D721Med (cell line): ENCODE data around the gene TDRD15.
"Not testable (repeated sequence)": the region's sequence is repeated elsewhere in the genome, so short reads cannot be mapped to it uniquely, and the experiment has no call there.

Experiments used
- DNase-seq: peaks from one replicate; pipeline ENCODE4 v3.0.0; 2011; ENCODE audit warnings: low spot score; ENCODE audit not compliant: insufficient read length
- FAIRE-seq: peaks from 2 replicates; lab custom pipeline; 2011; peaks lifted over from hg19 to GRCh38; lab: Jason Lieb, UNC
- TF ChIP-seq, protein P1 (sequence below): IDR thresholded peaks from 2 replicates; pipeline ENCODE4 v1.5.1; 2012; ENCODE audit warnings: mild to moderate bottlenecking, control low read depth; ENCODE audit not compliant: insufficient read depth; ENCODE audit errors: missing control alignments

The TDRD15 gene

DNA sequence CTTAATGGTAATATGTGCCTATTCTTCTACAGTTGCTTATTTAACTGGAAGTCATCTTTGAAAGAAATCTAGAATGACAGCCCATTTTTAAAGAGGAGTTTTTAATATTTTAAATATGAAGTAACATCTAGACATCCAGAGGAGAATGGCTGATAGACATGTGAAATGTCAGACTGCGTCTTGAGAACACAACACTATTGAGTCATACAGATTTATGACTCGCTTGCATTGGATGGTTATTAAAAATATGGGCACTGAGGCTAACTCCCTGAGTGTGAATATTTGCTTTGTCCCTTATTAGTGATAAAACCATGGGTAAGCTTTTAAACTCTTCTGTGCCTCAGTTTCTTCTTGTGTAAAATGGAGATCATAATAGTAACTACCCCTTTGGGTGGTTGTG is 22.9 kb downstream of the TDRD15 start:
- no peak for DNase-seq
- TF ChIP-seq, protein P1, sequence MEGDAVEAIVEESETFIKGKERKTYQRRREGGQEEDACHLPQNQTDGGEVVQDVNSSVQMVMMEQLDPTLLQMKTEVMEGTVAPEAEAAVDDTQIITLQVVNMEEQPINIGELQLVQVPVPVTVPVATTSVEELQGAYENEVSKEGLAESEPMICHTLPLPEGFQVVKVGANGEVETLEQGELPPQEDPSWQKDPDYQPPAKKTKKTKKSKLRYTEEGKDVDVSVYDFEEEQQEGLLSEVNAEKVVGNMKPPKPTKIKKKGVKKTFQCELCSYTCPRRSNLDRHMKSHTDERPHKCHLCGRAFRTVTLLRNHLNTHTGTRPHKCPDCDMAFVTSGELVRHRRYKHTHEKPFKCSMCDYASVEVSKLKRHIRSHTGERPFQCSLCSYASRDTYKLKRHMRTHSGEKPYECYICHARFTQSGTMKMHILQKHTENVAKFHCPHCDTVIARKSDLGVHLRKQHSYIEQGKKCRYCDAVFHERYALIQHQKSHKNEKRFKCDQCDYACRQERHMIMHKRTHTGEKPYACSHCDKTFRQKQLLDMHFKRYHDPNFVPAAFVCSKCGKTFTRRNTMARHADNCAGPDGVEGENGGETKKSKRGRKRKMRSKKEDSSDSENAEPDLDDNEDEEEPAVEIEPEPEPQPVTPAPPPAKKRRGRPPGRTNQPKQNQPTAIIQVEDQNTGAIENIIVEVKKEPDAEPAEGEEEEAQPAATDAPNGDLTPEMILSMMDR: no peak

DNA sequence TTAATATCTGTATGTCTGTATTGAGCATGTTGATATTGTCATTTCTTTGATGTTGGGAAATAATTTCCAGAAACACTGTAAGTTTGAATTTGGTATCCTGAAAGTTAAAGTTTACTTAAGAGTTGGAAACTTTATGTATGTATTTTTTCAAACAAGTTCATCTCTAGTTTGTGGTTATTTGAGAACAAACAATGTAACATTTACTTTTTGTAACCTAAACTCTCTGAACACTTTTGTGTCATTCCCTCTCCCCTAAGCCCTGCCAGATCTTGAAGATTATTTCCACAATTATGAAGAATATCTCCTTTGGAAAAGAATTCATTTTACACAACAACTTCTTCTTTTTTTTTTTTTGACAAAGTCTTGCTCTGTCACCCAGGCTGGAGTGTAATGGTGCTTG is 24.9 kb downstream of the TDRD15 start:
- no peak for DNase-seq
- TF ChIP-seq, protein P1: no peak
- FAIRE-seq: no peak

More for the DNA sequence above, 22.9 kb downstream of the TDRD15 start:
- no peak for FAIRE-seq

DNA sequence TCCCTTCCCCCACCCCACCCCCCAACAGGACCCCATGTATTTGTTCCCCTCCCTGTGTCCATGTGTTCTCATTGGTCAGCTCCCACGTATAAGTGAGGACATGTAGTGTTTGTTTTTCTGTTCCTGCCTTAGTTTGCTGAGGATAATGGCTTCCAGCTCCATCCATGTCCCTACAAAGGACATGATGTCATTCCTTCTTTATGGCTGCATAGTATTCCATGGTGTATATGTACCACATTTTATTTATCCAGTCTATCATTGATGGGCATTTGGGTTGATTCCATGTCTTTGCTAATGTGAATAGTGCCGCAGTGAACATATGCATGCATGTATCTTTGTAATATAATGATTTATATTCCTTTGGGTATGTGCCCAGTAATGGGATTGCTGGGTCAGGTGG is 27.5 kb downstream of the TDRD15 start:
- not testable (repeated sequence) for DNase-seq, FAIRE-seq

DNA sequence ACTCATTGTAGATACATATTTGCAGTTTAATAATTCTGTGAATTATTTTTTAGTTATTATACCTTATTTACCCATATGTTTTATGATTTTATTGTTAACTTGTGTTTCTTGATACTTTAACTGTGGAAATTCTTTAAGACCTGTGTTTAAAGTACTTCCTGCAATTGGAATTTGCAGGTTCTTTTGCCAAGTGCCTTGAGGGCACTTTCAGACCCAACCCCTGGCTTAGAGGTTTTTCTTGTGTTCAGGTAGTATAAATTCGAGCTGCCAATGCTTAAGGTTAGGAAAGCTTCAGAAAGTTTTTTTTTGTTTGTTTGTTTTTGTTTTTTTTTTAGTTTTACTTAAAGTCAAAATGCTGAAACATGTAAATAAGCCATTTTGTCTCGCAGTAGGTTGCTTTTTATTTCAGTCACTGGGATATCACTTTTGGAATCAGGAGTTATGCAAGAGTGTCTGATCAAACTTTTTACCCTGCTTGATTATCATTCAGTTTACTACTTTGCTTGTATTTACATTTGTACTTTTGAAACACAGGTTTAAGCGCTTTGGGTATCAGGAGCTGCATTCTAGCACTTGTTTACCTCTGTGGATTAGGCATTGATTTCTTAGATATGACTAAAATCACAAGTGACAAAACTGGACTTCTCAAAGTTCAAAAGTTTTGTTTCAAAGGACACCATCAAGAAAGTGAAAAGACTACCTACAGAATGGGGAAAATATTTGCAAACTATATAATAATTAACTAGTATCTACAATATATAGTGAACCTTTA is 31.8 kb downstream of the TDRD15 start:
- DNase-seq (no peak), FAIRE-seq (no peak)
- TF ChIP-seq, protein P1: no peak

DNA sequence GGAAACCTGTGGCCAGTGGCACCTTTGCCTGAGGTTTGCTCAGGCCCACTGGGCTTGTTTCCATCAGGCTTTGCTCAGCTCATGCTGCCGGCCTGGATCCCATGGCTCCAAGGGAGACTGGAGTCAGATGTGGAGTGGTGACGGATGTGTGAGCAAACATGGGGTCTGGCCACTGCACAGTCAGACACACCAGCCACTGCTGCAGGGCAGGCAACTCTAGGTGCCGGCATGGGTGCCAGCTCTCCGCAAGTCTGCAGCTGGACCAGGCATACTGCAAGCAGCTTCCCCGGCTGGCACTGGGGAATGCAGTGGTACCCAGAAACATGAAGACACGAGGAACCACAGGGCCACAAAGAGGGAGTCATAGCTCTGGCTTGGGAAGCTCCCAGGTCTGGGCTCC is 37.4 kb downstream of the TDRD15 start:
- no peak for FAIRE-seq
- DNase-seq: no peak
- TF ChIP-seq, protein P1: no peak

DNA sequence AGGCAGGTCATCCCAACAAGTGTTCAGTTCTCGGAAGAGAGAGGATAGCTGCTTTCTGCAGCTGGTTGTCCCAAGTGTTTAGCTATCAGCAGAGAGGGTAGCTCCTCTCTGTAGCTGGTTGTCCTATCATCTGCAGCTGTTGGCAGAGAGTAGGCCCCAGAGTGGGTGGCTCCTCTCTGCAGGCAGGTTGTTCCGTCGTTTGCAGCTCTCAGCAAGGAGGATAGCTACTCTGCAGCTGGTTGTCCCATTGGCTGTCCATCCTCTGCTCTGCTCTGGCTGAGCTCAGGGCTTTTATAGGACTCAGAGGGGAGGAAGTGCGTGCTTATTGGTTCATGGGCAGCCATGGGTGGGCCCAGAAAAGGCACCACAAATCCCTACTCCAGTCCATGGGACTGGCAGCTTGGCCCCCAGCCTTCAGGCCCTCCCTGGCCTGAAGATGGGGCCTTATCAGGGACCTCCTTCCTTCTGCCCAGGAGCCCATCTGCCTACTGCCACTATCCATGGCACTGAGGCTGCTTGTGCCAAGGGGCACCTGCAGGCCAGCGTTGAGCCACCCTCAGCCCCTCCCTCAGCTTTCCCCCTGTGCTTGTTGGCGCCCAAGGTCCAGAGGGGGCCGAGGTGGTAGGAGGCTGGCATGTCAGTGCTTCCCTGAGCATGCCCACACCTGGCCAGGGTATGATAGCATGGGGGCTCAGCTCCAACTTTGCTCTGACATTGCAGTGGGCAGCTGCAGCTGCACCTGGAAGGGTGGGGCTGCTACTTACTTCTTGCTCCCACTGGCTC is 38.3 kb downstream of the TDRD15 start:
- DNase-seq (no peak), FAIRE-seq (no peak)
- TF ChIP-seq, protein P1: no peak

DNA sequence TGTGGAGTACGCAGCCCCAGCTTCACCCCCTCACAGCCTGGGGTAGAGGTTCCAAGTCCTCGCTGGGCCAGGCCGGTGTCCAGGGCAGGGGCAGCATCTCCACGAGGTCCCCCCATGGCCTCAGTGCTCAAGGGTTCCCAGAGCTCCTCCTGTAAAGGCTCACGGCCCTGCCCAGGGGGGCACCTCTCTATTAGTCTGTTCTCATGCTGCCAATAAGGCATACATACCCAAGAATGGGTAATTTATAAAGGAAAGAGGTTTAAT is 38.8 kb downstream of the TDRD15 start:
- TF ChIP-seq, protein P1: no peak
- FAIRE-seq (no peak), DNase-seq (no peak)
